HG02970 (cell line): Measurements from ENCODE around the gene OR4M1.
"Not testable (repeated sequence)": the region's sequence is repeated elsewhere in the genome, so short reads cannot be mapped to it uniquely, and the experiment has no call there.

Experiments
- ATAC-seq: cut with Tn5 transposase; IDR thresholded peaks from one replicate; pipeline ENCODE4 v1.9.1; 2021; ENCODE audit warnings: mild to moderate bottlenecking, moderate library complexity, moderate number of reproducible peaks; ENCODE audit not compliant: unreplicated experiment, low FRiP score

Gene OR4M1, protein sequence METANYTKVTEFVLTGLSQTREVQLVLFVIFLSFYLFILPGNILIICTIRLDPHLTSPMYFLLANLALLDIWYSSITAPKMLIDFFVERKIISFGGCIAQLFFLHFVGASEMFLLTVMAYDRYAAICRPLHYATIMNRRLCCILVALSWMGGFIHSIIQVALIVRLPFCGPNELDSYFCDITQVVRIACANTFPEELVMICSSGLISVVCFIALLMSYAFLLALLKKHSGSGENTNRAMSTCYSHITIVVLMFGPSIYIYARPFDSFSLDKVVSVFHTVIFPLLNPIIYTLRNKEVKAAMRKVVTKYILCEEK

DNA sequence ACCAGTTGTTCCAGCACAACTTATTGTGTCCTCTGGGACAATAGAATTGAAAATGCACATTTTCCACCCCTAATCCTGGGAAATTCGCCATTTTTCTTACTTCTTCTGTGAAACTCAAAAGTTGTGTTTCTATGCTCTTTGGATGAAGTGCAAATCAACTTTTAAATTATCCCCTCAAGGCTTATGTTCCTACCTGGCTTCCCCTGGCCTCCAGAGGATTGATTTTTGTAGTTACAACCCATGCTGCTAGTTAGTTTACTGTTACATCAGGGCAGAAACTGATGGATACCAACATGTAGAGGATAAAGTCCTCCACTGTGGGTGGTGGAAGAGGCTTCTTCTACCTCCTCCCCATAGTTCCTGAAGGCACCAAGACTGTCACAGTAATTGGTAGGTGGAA lies at the start of gene OR4M1:
TSS of gene OR4M1 (plus strand) at position 301 of the 400 bp plus-strand sequence. CDS start 6,819 bp downstream, outside the sequence.
- not testable (repeated sequence) for ATAC-seq

- ATAC-seq: no peak
These were observed 43.9 kb upstream of the OR4M1 start for GRCh38 chr14:19729359-19729758.

DNA sequence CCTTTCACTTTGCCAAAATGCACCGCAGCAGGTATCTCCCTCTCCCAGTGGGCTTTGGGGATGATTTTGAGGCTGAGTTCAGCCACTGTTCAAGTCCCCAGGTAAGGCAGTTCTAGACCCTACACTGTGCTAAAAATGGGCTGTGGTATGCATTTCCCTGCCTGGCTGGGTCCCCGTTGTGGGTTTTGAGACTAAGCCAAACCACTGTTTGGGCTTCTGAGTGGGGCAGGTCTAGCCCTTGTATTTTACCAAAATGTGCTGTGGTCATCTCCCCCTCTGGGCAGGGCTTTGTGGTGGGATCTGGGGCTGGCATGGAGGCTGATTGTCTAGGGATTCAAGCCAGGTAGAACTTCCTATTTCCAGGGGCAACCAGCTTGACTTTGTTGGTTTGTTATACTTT lies 43.5 kb upstream of the OR4M1 start:
- no peak for ATAC-seq

- ATAC-seq: not testable (repeated sequence)
These were observed 39.4 kb upstream of the OR4M1 start for GRCh38 chr14:19733893-19734292.

- no peak for ATAC-seq
These were observed 30.0 kb upstream of the OR4M1 start, which contains the start of gene OR4Q3 for GRCh38 chr14:19743256-19743655. TSS of gene OR4Q3 (plus strand) at chr14:19743571.

DNA sequence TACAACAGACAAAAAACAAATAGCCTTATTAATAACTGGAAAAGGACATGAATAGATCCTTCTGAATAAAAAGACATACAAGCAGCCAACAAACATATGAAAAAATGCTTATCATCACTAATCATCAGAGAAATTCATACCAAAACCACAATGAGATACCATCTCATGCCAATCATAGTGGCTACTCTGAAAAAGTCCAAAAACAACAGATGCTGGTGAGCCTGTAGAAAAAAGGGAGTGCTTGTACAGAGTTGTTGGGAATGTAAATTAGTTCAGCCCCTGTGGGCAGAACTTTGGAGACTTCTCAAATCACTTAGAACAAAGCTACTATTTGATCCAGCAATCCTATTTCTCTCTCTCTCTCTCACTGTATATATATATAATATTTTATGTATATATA lies 21.0 kb upstream of the OR4M1 start:
- not testable (repeated sequence) for ATAC-seq

DNA sequence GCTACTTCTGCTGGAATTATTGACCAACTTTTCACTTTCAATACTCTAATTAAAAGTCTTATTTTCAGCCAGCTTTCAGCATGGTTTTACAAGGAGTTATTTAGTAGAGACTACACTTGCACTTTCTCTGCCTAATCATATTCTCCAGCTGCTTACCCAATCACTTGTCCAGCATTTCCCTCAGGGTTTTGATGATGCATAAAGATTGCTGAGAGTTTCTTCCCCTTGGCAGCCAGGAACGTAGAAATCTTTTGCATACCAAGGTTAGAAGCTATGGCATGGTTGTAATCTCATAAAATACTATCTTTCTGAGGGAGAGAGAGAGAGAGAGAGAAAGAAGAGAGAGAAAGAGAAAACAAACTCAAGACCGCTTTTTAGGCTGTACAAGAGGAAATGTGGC lies 19.1 kb upstream of the OR4M1 start:
- ATAC-seq: no peak

DNA sequence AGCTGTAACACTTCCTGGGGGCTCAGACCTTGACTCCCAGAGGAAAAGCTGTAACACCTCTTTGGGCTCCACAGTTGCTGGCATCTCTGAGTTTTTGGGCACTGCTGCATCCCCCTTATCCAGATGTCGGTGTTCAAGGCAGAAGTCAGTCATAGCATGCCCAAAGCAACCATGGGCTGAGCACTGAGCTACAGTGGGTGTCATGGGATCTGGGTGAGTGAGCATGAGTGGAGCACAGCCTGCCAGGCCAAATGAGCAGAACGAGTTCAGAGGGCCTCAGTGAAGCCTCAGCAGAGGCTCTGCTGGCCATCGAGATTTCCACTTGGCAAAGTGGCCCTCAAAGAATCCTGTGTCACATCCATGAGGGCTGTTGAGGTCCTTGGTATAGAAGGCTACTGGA lies 1.8 kb upstream of the OR4M1 start:
- not testable (repeated sequence) for ATAC-seq

- ATAC-seq: no peak
These were observed 1.3 kb upstream of the OR4M1 start for GRCh38 chr14:19771895-19772430.

DNA sequence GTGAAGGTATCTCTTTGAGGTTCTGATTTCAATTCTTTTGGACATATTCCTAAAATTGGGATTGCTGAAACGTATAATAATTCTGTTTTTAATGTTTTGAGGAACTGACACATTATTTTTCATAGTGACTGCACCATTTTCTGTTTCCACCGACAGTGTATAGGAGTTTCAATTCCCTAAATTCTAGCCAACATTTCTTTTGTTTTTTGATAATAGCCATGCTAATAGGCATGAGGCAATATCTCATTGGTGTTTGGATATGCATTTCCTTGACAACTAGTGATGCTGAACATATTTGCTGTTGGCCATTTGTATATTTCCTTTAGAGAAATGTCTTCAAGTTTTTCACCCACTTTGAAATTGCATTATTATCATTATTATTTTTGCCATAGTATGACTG lies 850 bp upstream of the OR4M1 start:
- ATAC-seq: not testable (repeated sequence)

- ATAC-seq: no peak
These were observed 2.3 kb downstream of the OR4M1 start for GRCh38 chr14:19775587-19775986.

GRCh38 chr14:19785848-19786247 lies 12.5 kb downstream of the OR4M1 start:
- not testable (repeated sequence) for ATAC-seq

- ATAC-seq: not testable (repeated sequence)
These were observed 14.0 kb downstream of the OR4M1 start for GRCh38 chr14:19787318-19787717.

GRCh38 chr14:19788150-19788549 lies 14.8 kb downstream of the OR4M1 start:
- ATAC-seq: not testable (repeated sequence)

DNA sequence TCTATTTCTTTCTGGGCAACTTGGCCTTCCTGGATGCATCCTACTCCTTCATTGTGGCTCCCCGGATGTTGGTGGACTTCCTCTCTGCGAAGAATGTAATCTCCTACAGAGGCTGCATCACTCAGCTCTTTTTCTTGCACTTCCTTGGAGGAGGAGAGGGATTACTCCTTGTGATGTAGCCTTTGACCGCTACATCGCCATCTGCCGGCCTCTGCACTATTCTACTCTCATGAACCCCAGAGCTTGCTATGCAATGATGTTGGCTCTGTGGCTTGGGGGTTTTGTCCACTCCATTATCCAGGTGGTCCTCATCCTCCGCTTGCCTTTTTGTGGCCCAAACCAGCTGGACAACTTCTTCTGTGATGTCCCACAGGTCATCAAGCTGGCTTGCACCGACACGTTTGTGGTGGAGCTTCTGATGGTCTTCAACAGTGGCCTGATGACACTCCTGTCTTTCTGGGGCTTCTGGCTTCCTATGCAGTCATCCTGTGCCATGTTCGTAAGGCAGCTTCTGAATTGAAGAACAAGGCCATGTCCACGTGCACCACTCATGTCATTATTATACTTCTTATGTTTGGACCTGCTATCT lies 23.3 kb downstream of the OR4M1 start:
- ATAC-seq: not testable (repeated sequence)

GRCh38 chr14:19799880-19800279 lies 26.6 kb downstream of the OR4M1 start:
- ATAC-seq: no peak

GRCh38 chr14:19800282-19801117 lies 27.2 kb downstream of the OR4M1 start:
- ATAC-seq: no peak

- no peak for ATAC-seq
These were observed 27.8 kb downstream of the OR4M1 start for GRCh38 chr14:19801118-19801464.

GRCh38 chr14:19803470-19803869 lies 30.2 kb downstream of the OR4M1 start, which contains the start of gene OR4N2:
TSS of gene OR4N2 (plus strand) at chr14:19803770. CDS start at chr14:19827449, 23,679 bp downstream.
- ATAC-seq: not testable (repeated sequence)

GRCh38 chr14:19813171-19813920 lies 40.0 kb downstream of the OR4M1 start:
- ATAC-seq: not testable (repeated sequence)
